Ishikawa (cell line): ENCODE data around the gene NANOS1.

Experiments used
- EGR1 ChIP-seq: IDR thresholded peaks from 2 replicates; pipeline ENCODE4 v1.6.1; 2012
- EP300 ChIP-seq: IDR thresholded peaks from 2 replicates; pipeline ENCODE4 v1.6.1; 2012; ENCODE audit warnings: borderline replicate concordance
- RAD21 ChIP-seq: IDR thresholded peaks from 2 replicates; pipeline ENCODE4 v1.6.1; 2012; ENCODE audit warnings: low read depth
- TAF1 ChIP-seq: IDR thresholded peaks from 2 replicates; pipeline ENCODE4 v1.6.1; 2012; ENCODE audit warnings: low read depth, mild to moderate bottlenecking
- TCF12 ChIP-seq: IDR thresholded peaks from 2 replicates; pipeline ENCODE4 v1.6.1; 2012; ENCODE audit warnings: low read depth
- ZBTB7A ChIP-seq: IDR thresholded peaks from 2 replicates; pipeline ENCODE4 v1.6.1; 2012; ENCODE audit warnings: low read depth

- no peak for TF ChIP-seq TCF12
- TF ChIP-seq RAD21, result no peak
- TF ChIP-seq TAF1, result no peak
- no peak for TF ChIP-seq EP300
- no peak for TF ChIP-seq ZBTB7A
- TF ChIP-seq EGR1, result no peak
Measured at GRCh38 chr10:118982366-118982765, 47.1 kb upstream of the NANOS1 start.
